Mesodermal cell (in vitro differentiated cells): Measurements from ENCODE around the gene PHACTR3.

Experiments used
- H3K27ac ChIP-seq: 2 replicates; pipeline ENCODE4 v1.7.0; 2013; ENCODE audit warnings: mild to moderate bottlenecking, low read depth, low read length, moderate library complexity; ENCODE audit not compliant: severe bottlenecking
- H3K36me3 ChIP-seq: 2 replicates; pipeline ENCODE4 v1.7.1; 2013; ENCODE audit warnings: mild to moderate bottlenecking, low read length, moderate library complexity; ENCODE audit not compliant: control insufficient read depth, insufficient read depth
- H3K4me1 ChIP-seq: one replicate; pipeline ENCODE4 v1.7.1; 2013; ENCODE audit warnings: mild to moderate bottlenecking, low read length; ENCODE audit not compliant: insufficient read depth, control insufficient read depth, poor library complexity, severe bottlenecking
- H3K4me3 ChIP-seq: 2 replicates; pipeline ENCODE4 v1.7.0; 2013; ENCODE audit warnings: low read length, control low read depth, mild to moderate bottlenecking; ENCODE audit not compliant: insufficient read depth, poor library complexity, severe bottlenecking; ENCODE audit errors: extremely low read depth
- H3K9me3 ChIP-seq: 2 replicates; pipeline ENCODE4 v1.7.1; 2013; ENCODE audit warnings: mild to moderate bottlenecking, low read length, moderate library complexity; ENCODE audit not compliant: control insufficient read depth
- WGBS, 2 experiments: methylation state at CpG; one replicate each; pipeline ENCODE4 v1.1.5; 2013; ENCODE audit warnings: missing lambda C conversion rate in 2 of 2; ENCODE audit not compliant: insufficient coverage in 2 of 2; 5-methylcytosine and 5-hydroxymethylcytosine counted together

The PHACTR3 gene

GRCh38 chr20:59724457-59725366 lies 120.4 kb downstream of the PHACTR3 start:
- Histone ChIP-seq H3K4me1 (no peaks in the 10 kb centered on the region), H3K9me3 (peaks cover 18% of the 10 kb centered on the region), H3K27ac (no peak overlapping the region), H3K36me3 (no peaks in the 10 kb centered on the region), H3K4me3 (no peak overlapping the region)
- WGBS, 2 experiments: 66 to 69% methylated on average over 8 to 10 of the region's 10 CpGs

DNA sequence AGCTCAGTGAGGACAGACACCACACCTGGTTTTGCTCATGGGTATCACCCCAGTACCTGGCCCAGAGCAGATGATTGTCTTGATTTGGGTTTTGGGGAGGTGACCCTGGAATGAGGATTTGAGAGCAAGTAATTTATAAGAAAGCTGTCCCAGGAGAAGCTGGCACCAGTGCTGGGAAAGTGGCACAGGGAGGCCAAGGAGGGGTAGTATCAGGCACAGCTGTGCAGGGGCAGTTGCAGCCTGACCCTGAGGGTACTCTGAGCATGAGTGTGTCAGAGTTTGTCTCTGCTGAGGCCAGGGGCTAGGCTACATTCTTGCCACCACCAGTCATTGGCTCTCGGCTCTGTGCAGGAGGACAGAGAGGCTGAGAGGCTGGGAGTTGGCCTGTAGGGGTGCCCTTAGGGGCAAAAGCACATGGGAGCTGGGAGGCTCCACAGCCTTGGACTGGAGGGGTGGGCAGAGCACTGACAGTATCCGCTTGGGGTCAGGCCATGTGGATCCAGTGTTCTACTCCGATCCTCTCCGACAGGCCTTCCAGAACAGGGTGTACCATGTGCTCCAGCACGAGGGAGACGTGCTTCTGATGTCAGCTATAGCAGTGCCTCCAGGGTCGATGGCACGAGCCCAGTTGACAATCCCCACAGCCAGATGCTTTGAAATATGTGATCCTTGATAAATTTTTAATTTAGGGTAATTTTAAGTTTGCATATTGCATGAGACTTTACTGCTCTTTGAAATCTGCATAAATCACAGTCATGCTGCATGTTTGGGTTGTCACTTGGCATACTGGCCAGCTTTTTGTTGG lies 121.3 kb downstream of the PHACTR3 start:
- 70 to 82% methylated on average over 8 of the region's 8 CpGs for WGBS, 2 experiments
- H3K9me3 ChIP-seq: peaks cover 14% of the 10 kb centered on the region
- H3K27ac ChIP-seq: no peak overlapping the region
- H3K4me1 ChIP-seq: no peaks in the 10 kb centered on the region
- H3K36me3 ChIP-seq: no peaks in the 10 kb centered on the region
- H3K4me3 ChIP-seq: no peak overlapping the region

DNA sequence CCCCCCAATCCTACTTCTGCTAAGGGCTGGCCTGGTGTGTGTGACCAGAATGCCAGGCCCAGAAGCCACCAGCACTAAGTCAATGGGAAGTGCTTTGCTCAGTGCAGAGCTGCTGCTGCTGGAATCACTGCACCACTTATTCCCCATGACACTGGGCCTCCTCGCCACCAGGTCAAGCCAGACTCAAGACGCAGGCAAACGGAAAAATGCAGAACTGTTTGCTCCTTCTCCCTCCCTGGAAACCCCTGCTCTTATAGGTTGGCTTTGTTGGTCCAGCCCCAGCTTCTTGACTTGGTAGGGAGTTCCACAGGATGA lies 121.9 kb downstream of the PHACTR3 start:
- WGBS, 2 experiments: 78 to 82% methylated on average over 3 of the region's 3 CpGs
- no peaks in the 10 kb centered on the region for H3K36me3 ChIP-seq
- no peak overlapping the region for H3K4me3 ChIP-seq
- no peak overlapping the region for H3K27ac ChIP-seq
- peaks cover 14% of the 10 kb centered on the region for H3K9me3 ChIP-seq
- H3K4me1 ChIP-seq: no peaks in the 10 kb centered on the region

DNA sequence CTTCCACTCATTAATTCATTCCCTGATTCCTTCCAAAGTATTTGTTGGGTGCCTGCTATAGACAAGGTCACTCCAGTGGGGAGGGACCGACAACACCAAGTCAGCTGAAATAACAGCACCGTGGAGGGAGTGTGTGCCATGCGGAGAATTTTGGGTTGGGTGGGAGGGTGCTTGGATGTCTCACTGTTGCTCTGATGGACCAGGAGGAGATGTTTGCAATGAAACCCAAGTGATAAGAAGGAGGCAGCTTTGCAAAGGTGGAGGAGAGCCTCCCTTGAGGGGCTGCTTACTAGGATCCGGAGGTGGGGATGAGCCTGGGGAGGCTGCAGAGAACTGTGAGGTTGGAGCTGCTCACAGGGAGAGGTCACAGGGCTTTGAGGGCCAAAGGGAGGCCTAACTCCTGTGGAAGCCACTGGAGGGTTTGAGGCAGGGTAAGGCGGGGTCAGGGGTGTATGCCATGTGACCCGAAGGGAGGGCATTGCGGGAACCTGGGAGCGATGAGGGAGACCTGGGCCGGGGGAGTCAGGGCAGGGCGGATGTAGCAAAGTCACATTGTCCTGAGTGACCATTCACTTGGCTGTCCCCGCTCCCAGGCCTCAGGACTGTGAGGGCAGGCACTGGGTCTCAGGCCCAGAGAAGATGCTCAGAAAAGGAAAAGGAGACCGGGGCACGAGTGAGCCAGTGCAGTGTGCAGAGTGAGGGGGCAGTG lies 124.5 kb downstream of the PHACTR3 start:
- WGBS, 2 experiments: 88 to 90% methylated on average over 7 to 10 of the region's 13 CpGs
- Histone ChIP-seq H3K27ac (no peak overlapping the region), H3K4me3 (no peak overlapping the region), H3K9me3 (peaks cover 11% of the 10 kb centered on the region), H3K4me1 (no peaks in the 10 kb centered on the region), H3K36me3 (no peaks in the 10 kb centered on the region)

GRCh38 chr20:59729506-59729905 lies 125.2 kb downstream of the PHACTR3 start:
- no peaks in the 10 kb centered on the region for H3K36me3 ChIP-seq
- no peaks in the 10 kb centered on the region for H3K4me1 ChIP-seq
- WGBS, 2 experiments: 72 to 96% methylated on average over 3 to 5 of the region's 5 CpGs
- no peak overlapping the region for H3K27ac ChIP-seq
- peaks cover 5% of the 10 kb centered on the region for H3K9me3 ChIP-seq
- no peak overlapping the region for H3K4me3 ChIP-seq

DNA sequence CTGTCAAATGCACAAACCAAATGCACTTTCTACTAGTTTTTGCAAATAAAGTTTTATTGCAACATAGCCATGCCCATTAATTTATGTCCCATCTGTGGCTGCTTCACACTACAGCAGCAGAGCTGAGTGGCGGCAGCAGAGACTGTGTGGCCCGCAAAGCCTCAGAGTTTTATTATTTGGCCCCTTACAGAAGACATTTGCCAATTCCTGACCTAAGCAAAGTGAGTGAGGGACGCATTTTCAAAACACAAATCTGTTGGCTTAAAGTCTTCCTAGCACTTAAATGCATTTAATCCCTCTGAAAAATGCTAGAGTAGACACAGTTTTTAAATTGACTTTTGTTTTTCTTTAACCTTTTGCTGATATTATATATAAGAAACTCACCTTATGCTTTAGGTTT lies 126.4 kb downstream of the PHACTR3 start:
- no peak overlapping the region for H3K27ac ChIP-seq
- H3K36me3 ChIP-seq: no peaks in the 10 kb centered on the region
- no peak overlapping the region for H3K4me3 ChIP-seq
- H3K9me3 ChIP-seq: no peaks in the 10 kb centered on the region
- WGBS, 2 experiments: 71 to 83% methylated on average over 2 to 3 of the region's 3 CpGs
- no peaks in the 10 kb centered on the region for H3K4me1 ChIP-seq

GRCh38 chr20:59731376-59731775 lies 127.0 kb downstream of the PHACTR3 start:
- H3K9me3 ChIP-seq: no peaks in the 10 kb centered on the region
- WGBS, 2 experiments: 40 to 75% methylated on average over 1 of the region's 2 CpGs
- H3K4me3 ChIP-seq: no peak overlapping the region
- no peaks in the 10 kb centered on the region for H3K4me1 ChIP-seq
- H3K27ac ChIP-seq: no peak overlapping the region
- no peaks in the 10 kb centered on the region for H3K36me3 ChIP-seq

GRCh38 chr20:59733351-59733750 lies 129.0 kb downstream of the PHACTR3 start:
- Histone ChIP-seq H3K9me3 (no peaks in the 10 kb centered on the region), H3K36me3 (no peaks in the 10 kb centered on the region), H3K27ac (no peak overlapping the region), H3K4me1 (no peaks in the 10 kb centered on the region), H3K4me3 (no peak overlapping the region)
- WGBS, 2 experiments: 80% methylated on average over 1 of the region's 3 CpGs

- H3K36me3 ChIP-seq: no peaks in the 10 kb centered on the region
- H3K4me1 ChIP-seq: no peaks in the 10 kb centered on the region
- H3K27ac ChIP-seq: no peak overlapping the region
- H3K9me3 ChIP-seq: no peaks in the 10 kb centered on the region
- no peak overlapping the region for H3K4me3 ChIP-seq
- WGBS, 2 experiments: 48 to 61% methylated on average over 7 to 8 of the region's 8 CpGs
Observed at GRCh38 chr20:59735486-59735885, 131.1 kb downstream of the PHACTR3 start.

- Histone ChIP-seq H3K4me3 (no peak overlapping the region), H3K27ac (no peak overlapping the region), H3K9me3 (no peaks in the 10 kb centered on the region), H3K4me1 (no peaks in the 10 kb centered on the region), H3K36me3 (no peaks in the 10 kb centered on the region)
- WGBS, 2 experiments: 77 to 100% methylated on average over 1 of the region's 1 CpG
Observed at GRCh38 chr20:59735917-59736316, 131.6 kb downstream of the PHACTR3 start.
